DMS53 (cell line): ENCODE results near the gene P2RY2.
"Not testable (repeated sequence)": the region's sequence is repeated elsewhere in the genome, so short reads cannot be mapped to it uniquely, and the experiment has no call there.

Experiments used
- DNase-seq: peaks from one replicate; lab custom pipeline; 2025; lab: John Stamatoyannopoulos, UW

Gene P2RY2

DNA sequence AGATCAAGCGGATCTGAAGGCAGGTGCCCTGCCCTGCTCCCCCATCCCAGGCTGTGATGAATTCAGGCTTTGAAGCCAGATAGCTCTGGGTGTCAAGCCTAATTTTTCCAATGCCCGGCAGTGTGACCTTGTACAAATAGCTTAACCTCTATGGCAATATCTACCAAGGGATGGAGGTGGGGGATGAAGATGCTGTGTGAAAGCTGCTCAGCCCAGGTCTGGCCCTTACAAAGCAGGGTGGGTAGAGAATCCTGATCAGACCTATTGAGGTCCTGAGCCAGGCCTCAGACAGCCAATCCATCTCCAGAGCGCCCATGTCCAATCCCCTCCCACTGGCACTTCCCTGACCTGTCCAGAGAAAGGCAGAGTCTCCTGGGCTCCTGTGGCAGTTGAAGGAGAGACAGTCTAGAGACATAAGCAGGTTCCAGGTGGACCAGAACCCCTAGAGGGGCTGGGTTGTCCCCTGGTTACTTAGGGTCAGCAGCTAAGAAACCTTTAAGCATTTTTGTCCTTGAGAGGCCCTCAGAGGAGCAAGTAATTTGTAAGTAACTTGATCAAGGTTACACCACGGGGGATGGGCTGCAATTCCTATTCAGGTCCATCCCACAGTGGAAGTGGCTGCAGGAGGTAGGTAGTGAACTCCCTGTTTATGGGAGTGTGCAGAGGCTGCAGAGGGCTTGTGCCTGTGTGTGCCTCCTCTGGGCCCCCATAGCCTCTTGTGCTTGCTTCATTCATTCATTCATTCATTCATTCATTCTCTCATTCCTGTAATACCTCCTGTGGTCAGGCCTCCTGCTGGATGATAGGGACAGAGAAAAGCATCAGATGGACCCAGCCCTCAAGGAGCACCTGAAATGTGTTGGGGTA lies 10.4 kb downstream of the P2RY2 start:
- peak; percentile 71 for DNase-seq

DNA sequence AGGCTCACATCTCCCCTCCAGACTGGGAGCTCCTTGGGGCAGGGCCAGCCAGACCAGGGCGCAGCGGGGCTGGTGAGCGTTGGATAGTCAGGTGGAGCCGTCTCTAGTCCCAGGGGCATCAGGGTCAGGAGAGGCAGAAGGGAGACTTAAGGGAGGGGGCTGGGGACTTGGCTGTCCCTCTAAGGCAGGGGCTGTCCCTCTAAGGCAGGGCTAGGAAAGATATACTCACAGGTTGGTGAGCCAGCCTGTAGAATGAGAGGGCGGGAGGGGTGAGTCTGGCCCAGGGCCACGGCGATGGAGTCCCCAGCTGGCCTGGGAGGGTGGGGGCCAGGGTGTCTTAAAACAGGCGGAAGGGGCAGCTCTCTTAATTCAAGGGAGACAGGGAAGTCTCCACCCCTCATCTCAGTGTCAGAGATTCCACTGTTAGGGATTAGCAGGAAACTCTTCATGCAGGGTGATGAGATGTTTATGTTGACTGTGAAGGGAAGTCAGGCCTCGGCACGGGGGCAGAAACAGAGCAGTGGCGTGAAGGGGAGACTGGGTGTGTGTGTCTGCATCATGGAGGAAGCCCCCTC lies 11.3 kb downstream of the P2RY2 start:
- no peak for DNase-seq

DNA sequence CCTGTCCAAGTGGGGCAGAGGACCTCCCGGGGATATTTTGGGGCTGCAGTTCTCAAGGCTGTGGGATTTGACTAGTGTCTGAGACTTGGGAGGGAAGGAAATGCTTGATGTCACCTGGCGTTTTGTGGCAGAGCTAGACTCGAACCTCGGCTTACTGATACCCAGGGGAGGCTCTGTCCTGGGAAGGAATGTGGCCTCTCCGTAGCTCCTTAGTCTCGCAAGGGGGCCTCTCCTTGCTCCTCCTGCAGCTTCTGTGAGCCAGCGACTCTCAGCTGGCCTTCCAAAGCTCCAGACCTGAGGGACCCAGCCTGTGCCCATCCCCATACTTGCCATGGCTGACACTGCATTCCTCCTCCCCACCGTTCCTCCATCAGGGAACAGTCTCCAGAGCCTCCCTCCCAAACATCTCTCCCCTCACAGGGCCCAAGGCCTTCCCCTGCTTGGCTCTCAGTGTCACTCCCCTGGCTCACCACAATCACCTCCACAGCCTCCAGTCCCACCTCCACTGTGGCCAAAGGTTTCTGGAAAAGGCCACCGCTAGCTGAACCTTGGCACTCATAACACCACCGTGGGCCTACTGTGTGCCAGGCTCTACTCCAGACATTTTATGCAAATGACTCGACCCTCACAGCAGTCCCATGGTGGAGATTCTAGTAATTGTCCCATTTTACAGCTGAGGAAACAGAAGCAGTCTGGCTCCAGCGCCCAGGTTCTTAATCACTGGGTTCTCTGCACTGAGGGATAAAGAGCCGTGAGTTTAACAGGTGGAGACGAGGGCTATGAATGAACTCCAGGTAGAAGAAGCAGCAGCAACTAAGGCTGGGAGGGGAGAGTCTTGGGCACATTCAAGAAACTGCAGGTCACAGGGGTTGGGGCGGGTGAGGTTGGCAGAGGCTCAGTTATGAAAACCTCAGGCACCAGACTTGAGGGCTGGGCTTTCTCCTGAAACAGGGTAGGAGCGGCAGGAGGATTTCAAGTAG lies 12.1 kb downstream of the P2RY2 start:
- no peak for DNase-seq

DNA sequence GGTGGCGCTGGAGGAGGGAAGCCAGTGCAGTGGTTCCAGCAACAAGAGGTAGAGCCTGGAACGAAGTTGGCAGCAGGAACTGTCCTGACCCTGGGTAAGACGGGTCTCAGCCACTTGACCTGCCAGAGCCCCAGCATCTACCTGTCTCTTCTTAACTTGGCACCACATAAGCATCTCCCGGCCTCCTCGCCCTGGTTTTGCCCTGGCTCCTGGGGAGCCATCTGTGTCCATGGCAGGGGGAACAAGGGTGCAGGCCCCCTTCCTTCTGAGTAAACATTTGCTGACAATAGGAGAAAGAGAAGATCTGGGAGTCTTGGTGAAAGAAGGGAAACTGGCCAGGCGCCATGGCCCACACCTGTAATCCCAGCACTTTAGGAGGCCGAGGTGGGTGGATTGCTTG lies 12.8 kb downstream of the P2RY2 start:
- DNase-seq, result no peak

DNA sequence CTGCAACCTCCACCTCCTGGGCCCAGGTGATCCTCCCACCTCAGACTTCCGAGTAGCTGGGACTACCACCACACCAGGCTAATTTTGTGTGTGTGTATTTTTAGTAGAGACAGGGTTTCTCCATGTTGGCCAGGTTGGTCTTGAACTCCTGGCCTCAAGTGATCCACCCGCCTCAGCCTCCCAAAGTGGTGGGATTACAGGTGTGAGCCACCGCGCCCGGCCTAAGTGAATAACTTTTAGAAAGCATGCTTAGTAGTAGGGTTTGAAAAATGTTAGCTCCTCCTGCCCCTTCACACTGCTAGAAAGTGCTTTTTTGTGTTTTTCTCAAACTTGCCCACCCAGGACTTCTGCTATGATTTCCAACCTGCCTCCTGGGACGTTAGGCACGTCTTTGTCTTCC lies 14.4 kb downstream of the P2RY2 start:
- DNase-seq, result not testable (repeated sequence)

DNA sequence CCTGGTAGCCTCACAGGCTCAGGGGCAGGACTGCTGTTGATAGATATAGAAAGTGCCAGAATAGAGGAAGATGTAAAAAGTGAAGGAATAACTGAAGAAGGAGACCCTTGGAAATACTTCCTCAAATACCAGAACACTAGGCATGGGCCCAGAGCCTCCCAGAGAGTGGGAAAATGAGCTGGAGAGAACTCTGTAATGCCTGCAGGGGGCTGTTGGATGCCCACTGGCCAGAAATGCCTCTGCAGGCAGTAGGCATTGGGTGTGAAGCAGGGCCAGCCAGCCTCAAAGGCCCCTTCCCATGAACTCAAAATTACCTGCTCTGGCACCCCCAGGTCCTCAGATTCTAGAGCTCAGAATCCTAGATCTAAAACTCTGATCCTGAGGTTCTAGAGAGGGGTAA lies 15.1 kb downstream of the P2RY2 start:
- no peak for DNase-seq

DNA sequence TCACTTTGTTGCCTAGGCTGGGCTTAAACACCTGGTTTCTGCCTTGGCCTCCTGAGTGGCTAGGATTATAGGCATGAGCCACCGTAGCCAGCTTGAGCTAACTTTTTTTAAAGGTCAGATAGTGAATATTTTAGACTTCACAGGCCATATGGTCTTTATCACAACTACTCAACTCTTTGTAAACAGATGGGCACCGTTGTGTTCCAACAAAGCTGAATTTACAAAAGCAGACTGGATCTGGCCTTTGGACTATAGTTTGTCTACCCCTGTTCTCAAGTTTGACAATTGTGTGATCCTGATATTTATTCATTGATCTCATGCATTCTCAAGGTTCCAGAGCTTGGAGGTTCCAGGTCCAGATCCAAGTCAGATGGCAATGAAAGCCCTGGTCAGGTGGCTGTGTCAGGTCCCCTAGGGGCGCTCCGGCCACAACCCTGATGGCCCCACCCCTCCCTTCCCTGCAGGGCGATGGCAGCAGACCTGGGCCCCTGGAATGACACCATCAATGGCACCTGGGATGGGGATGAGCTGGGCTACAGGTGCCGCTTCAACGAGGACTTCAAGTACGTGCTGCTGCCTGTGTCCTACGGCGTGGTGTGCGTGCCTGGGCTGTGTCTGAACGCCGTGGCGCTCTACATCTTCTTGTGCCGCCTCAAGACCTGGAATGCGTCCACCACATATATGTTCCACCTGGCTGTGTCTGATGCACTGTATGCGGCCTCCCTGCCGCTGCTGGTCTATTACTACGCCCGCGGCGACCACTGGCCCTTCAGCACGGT lies 15.8 kb downstream of the P2RY2 start:
- no peak for DNase-seq

DNA sequence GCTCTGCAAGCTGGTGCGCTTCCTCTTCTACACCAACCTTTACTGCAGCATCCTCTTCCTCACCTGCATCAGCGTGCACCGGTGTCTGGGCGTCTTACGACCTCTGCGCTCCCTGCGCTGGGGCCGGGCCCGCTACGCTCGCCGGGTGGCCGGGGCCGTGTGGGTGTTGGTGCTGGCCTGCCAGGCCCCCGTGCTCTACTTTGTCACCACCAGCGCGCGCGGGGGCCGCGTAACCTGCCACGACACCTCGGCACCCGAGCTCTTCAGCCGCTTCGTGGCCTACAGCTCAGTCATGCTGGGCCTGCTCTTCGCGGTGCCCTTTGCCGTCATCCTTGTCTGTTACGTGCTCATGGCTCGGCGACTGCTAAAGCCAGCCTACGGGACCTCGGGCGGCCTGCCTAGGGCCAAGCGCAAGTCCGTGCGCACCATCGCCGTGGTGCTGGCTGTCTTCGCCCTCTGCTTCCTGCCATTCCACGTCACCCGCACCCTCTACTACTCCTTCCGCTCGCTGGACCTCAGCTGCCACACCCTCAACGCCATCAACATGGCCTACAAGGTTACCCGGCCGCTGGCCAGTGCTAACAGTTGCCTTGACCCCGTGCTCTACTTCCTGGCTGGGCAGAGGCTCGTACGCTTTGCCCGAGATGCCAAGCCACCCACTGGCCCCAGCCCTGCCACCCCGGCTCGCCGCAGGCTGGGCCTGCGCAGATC lies 16.5 kb downstream of the P2RY2 start:
- no peak for DNase-seq

DNA sequence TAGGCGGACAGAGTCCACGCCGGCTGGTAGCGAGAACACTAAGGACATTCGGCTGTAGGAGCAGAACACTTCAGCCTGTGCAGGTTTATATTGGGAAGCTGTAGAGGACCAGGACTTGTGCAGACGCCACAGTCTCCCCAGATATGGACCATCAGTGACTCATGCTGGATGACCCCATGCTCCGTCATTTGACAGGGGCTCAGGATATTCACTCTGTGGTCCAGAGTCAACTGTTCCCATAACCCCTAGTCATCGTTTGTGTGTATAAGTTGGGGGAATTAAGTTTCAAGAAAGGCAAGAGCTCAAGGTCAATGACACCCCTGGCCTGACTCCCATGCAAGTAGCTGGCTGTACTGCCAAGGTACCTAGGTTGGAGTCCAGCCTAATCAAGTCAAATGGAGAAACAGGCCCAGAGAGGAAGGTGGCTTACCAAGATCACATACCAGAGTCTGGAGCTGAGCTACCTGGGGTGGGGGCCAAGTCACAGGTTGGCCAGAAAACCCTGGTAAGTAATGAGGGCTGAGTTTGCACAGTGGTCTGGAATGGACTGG lies 17.2 kb downstream of the P2RY2 start:
- no peak for DNase-seq

DNA sequence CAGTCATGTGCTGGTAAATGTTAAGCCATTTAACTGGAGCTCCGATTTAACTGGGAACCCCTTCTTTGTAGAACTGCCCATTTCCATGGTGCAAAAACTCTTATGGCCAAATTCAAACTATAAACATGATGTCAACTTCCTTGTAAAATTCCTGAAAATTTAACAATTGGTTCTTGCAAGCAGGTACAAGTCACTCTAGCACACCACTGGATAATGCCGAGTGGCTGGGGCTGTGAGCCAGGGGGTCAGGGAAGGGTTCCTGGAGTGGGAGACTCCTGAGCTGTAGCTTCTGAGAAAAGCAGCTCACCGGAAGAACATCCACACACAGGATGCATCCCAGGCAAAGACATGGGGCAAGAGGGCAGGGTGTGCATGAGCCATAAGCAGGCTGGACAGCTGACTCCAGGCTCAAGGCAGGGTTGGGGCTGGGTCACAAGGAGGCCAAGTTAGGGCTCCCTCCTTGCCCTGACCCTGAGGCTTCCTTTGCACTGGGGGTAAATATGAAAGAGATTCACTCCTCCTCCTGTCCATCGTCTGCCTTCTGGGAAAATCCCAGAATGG lies 18.2 kb downstream of the P2RY2 start:
- DNase-seq, result no peak

DNA sequence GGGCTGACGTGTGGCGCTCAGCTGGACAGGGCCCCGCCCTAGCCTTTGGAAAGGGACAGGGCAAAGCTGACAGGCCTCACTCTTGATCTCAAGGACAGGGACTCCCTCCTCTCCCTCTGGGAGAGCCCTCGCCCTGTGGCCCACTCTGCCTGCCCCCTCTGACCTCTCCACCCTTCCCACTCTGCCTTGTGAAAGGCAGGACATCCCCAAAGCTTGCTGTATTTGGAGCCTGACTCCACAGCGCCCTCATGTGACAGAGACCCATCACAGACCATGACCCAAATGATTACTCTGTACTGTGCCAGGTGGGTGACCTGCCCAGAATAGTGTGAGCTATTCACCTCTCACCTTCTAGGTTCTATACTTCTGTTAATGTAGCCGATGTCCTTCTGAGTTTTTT lies 18.8 kb downstream of the P2RY2 start:
- peak; percentile 86 for DNase-seq

DNA sequence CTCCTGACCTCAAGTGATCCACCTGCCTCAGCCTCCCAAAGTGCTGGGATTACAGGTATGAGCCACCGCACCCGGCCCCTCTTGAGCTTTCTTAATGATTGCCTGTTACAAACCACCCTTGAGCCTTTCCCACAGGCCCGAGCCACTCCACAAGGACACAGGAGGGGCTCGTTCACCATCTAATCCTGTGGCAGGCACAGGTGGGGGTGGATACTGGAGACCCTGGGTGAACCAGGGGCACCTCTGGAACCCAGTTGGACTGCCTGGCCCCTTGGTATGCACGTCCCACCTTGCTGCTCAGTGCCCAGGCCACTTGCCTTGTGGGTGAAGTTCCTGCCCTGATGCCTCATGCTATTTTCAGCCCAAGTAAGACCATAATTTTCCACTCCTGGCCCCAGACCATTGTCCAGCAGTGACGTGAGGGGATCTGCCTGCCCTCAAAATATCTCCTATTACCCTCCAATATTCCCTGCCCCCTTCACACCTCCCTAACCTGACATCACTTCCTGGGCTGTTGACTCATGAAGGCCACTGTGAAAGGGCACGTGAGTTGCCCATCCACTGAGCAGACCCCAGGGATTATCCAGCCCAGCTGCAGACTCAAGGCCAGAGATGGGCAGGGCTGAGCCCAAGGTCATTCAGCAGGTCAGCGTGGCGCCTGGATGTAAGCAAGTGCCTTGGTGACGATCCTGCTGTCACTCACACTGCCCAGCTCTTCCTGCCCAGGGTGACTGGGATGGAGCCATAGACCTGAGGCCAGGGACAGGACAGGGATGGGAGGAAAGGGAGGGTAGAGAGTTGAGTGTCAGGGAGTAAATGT lies 19.6 kb downstream of the P2RY2 start:
- peak; percentile 49 for DNase-seq

DNA sequence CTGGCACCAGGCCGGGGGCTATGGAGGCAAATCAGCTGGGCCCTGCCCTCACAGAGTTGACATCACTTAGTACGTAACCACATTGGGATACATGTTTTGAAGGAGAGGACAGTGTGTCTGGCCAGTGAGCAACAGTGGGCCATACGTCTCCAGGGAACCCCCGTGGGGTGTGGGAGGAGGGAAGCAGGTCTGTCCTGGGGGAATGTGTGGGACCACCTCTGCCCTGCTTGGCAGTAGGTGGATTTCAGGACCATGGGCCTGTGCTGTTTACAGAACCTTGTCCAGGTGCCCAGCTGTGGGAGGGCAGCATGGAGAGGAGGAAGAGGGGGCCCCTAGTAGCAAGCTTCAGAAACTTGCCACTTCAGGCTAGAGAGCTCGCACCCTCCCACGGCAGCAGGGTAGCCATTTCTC lies 21.0 kb downstream of the P2RY2 start:
- no peak for DNase-seq

DNA sequence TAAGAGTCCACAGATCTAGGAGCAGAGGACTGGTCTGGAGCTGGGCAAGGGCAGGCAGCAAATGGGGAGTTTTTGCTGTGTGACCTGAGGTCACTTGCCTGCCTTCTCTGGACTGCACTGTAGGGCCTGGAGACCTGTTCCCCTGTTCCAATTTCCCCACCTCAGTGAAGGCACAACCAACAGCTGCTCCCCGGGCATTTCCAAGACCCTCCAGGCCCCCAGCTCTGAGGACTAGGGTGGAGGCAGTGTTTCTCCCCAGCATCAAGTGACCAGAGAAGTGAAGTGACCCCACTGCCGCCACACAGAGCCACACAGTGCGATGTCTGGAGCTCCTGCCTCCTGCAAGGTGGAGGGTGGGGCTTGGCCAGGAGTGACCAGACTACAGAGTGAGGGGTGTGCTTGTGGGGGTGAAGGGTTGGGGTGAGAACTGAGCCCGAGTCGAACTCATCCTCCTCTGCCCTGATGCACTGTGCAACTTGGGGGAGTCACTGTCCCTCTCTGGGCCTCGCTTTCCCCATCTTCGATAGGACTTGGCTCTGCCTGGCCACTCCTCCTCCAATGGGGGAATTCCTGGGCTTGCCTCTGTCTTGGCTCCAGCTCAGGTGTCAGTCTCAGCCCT lies 21.6 kb downstream of the P2RY2 start:
- DNase-seq, result no peak

DNA sequence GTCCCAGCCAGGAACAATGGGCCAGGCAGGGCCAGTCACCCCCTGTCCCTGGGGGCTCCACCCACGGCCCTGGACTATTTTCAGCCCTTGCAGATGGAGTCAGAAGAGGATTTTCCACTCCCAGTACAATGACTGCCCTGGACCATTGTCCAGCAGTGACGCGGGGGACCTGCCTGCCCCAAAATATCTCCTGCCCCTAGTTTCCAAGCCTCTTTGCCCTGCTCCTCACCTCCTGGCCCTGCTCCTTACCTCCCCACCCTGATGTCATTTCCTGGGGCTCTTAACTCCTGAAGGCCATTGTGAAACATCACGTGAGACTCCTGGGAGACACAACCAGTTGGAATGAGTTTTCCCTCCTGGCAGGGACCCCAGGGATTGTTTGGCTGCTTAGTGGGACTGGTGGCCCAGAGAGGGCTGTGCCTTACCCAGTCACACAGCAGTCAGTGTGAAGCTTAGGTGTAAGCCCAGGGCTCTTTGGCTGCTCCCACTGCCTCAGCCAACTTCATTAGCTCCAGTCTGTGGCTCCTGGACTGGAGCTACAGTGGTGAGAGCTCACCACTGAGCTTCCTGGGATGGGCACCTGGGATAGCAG lies 22.2 kb downstream of the P2RY2 start:
- DNase-seq, result no peak

DNA sequence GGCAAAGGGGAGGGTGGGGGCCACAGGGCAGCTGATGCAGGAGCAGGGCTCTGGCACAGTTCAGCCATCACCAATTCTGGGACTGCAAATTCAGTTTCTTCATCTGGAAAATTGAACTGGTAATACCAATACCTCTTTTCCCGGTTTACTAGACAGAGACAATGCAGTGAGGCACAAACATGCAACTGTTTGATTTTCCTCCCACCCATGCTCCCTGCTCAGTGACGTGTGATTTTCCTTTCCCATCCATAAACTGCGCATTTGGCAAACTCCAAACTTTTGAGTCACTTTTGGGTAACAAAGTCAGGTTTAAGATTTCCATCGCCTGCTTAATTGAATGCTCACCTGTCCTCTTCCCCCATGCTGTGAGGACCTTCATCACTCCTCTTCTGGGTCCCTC lies 23.2 kb downstream of the P2RY2 start:
- no peak for DNase-seq

DNA sequence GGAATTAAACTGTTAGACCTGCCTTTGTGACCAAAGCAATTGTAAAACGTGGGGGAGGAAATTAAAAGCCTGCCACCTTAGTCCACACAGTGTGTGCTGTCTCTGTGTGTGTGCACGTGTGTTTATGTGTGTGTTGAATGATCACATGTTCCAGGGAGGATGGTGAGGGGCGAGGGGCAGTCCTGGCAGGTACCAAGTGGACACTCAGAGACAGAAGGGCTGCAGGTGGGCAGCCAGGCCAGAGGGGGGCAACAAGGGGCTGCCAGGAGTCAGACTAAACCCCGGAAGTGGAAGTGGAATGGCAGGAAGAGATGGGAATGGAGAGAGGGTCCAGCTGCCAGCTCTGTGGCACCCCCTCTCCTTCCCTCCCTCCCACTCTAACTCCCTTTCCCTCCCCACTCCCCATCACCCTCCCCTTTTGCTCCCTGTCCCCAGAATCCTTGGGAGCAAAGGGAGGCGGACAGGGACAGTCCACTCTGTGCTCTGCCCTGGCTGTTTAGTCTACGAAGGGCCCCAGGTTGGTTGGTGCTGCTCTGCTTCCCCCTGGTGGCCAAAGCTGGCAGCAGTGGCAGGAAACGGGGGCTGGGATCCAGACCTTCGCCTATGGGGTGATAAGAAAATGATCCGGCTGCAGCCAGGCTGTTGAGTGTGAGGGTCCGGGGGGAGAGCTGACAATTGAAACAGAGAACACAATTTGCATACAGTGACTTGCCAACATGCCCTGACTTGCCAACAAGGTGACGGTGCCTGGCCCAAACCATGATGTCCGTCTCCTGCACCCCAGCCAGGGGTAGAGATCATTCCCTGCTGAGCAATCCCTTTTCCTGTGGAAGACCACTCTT lies 24.4 kb downstream of the P2RY2 start:
- peak; percentile 94 for DNase-seq

DNA sequence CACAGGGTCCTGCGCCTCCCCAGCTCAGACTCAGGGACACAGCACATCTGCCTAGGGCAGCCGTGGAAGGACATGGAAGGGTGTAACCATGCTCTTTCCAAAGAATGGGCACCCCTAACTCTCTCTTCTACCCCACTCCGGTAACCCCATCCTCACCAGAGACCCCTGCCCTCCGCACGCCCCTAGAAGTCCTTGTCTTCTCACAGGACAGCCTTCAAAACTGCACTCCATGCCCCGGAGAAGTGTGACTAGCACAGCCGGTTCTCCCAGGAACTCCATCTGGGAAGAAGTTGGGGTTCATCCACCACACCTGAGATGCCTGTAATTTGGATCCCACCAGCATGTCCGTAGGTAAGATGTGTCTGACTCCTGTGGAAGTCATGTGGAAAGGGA lies 25.0 kb downstream of the P2RY2 start:
- no peak for DNase-seq
